ENCODE results near the gene RNF125.
"Not testable (repeated sequence)": the region's sequence is repeated elsewhere in the genome, so short reads cannot be mapped to it uniquely, and the experiment has no call there.

Gene RNF125

GRCh38 chr18:32018331-32019250, at the start of gene RNF125:
RNF125 (plus strand) TSS chr18:32018825; CDS start chr18:32018864, 39 bp downstream.
- FAIRE-seq (no peak), DNase-seq (ENCODE audit: insufficient read length, low spot score) (peak; percentile 33)

DNA sequence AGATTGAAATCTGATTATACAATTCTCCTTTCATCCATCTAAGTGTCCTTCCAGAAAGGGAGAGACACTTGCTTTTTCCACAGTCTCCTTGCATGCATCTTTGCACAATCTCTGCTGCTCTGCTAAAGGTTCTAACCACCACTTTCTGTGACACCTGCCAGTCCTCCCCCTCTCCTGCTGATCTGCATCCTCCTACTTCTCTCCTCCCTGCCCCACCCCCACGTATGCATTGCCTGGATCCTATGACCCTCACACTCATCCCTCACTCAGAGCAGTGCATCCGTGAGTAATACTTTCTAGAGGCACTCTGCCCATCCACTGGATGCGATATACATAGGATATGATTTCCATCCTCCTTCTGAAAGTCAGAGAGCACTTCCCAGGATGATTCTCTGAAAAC, 48.0 kb upstream of the RNF125 start:
- FAIRE-seq (no peak), DNase-seq (ENCODE audit: insufficient read length, low spot score) (no peak)

GRCh38 chr18:31973929-31974546, 44.6 kb upstream of the RNF125 start:
- FAIRE-seq (no peak), DNase-seq (ENCODE audit: insufficient read length, low spot score) (no peak)

DNA sequence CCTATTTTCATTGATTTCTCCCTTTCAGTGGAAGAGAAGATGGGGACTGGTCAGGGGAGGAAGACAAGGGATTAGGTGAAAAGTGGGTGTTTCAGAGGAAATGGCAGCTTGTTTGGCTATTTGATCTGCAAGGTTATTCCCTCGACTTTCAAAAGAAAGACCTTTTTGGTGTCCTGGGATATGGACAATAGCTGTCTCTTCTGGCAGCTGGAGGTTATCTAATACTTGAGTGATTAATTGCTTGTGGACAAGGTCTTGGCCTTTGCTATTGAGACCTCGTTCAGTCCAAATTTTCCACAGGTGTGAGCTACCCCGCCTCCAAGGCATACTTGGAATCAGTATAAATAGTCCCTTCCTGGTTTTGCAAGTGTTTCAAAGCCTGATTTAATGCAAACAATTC, 42.4 kb upstream of the RNF125 start:
- DNase-seq (ENCODE audit: insufficient read length, low spot score) = no peak
- no peak for FAIRE-seq

GRCh38 chr18:31977270-31977872, 41.3 kb upstream of the RNF125 start:
- DNase-seq (ENCODE audit: insufficient read length, low spot score) (no peak), FAIRE-seq (no peak)

DNA sequence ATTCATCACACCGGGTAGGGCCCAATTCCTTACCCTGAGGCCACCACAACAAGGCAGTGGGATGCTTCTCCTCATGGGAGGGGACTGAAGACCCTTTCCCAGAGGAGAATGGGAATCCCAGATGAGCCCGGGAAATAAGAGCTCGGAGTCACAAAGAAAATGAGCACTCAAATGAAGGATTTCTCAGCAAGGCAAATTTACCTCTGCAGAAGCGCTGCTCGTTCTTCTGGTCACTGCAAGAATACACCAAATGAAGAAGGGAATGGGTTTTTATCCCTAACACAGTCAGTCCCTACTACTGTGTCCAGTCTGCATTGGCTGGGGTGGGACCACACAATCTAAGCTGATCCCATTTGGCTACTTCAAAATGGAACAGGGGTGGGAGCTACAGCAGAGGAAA, 40.0 kb upstream of the RNF125 start:
- FAIRE-seq (no peak), DNase-seq (ENCODE audit: insufficient read length, low spot score) (no peak)

DNA sequence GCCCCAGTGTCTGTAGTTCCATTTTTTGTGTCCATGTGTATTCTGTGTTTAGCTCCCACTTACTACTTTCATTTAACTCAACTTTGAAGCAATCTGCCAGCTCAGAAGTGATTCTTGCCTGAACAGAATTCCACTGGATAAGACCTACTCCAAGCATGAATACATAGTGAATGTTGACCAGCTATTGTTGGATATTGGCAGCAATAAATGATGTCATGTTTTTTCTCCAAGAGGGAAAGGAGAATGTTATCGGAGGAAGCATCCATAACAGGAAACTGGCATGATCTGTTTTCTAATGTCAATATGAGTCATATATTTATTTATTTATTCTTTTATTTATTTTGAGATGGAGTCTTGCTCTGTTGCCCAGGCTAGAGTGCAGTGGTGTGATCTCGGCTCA, 38.9 kb upstream of the RNF125 start:
- no peak for FAIRE-seq

DNA sequence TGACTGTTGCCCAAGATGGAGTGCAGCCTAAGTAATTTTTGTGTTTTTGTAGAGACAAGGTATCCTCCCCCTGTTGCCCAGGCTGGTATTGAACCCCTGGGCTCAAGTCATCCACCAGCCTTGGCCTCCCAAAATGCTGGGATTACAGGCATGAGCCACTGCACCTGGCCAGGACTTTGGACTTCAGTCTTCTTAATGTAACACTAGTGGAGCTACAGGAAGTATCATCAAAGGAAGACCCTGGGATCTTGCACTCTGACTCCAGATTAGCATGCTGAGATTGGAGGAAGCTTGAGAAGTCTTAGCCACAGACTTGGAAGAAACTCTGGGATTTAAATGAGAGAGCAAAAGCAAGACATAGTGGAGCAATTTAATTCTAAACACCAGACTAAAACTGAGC, 37.8 kb upstream of the RNF125 start:
- DNase-seq (ENCODE audit: insufficient read length, low spot score) (no peak), FAIRE-seq (no peak)

More for the DNA sequence above, 38.9 kb upstream of the RNF125 start:
- DNase-seq (ENCODE audit: insufficient read length, low spot score) = no peak

- DNase-seq (ENCODE audit: insufficient read length, low spot score) (no peak), FAIRE-seq (no peak)
Measured at GRCh38 chr18:31983020-31983419, 35.6 kb upstream of the RNF125 start.

DNA sequence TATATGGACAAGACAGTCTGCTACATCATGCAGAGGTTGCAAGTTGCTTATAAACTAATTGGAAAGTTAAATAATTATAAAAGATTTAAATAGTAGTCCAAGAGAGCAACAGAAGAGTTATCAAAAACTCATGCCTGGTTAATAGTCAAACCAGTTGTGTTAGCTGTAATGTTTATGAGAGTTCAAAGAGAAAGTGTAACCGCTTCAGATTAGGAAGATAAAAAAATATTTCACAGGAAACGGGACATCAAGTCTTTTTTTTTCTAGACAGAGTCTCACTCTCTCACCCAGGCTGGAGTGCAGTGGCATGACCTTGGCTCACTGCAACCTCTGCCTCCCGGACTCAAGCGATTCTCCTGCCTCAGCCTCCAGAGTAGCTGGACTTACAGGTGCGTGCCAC, 34.6 kb upstream of the RNF125 start:
- FAIRE-seq (no peak), DNase-seq (ENCODE audit: insufficient read length, low spot score) (no peak)

GRCh38 chr18:31990823-31991222, 27.8 kb upstream of the RNF125 start:
- DNase-seq (ENCODE audit: insufficient read length, low spot score) (no peak), FAIRE-seq (no peak)

DNA sequence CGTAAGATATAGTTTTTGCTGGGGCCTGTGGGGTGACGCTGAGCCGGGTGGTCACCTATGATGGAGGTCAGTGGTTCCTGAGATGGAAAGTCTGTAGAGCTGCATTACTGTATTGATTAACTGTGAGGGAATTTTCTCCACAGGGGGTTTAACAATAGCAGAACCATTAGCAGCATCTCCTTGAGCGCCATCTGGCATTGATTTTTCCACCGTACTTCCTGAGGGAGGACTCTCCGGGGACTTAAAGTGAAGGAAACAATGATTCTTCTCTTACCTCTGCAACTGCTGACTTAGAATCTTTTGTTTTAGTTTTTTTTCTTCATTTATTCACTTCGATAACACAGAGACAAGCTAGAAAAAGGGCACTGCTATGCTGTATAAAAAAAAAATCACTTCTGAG, 22.6 kb upstream of the RNF125 start:
- DNase-seq (ENCODE audit: insufficient read length, low spot score) = no peak

GRCh38 chr18:31998880-31999412, 19.7 kb upstream of the RNF125 start:
- DNase-seq (ENCODE audit: insufficient read length, low spot score) (no peak), FAIRE-seq (no peak)

More for the DNA sequence above, 22.6 kb upstream of the RNF125 start:
- FAIRE-seq = no peak

DNA sequence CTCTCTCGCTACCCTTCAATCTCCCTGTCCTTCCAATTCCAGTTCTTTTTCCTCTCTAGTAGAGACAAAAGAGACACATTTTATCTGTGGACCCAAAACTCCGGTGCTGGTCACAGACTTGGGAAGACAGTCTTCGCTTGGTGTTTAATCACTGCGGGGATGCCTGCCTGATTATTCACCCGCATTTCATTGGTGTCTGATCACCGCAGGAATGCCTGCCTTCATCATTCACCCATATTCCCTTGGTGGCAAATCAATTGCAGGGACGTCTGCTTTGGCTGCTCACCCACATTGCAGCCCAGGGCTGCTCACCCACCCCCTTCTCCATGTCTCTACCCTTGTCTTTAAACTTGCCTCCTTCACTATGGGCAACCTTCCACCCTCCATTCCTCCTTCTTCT, 17.5 kb upstream of the RNF125 start:
- not testable (repeated sequence) for DNase-seq (ENCODE audit: insufficient read length, low spot score); FAIRE-seq

- not testable (repeated sequence) for FAIRE-seq; DNase-seq (ENCODE audit: insufficient read length, low spot score)
Measured at GRCh38 chr18:32003822-32004221, 14.8 kb upstream of the RNF125 start.

GRCh38 chr18:32010124-32010721, 8.4 kb upstream of the RNF125 start:
- DNase-seq (ENCODE audit: insufficient read length, low spot score) = no peak
- FAIRE-seq = no peak

DNA sequence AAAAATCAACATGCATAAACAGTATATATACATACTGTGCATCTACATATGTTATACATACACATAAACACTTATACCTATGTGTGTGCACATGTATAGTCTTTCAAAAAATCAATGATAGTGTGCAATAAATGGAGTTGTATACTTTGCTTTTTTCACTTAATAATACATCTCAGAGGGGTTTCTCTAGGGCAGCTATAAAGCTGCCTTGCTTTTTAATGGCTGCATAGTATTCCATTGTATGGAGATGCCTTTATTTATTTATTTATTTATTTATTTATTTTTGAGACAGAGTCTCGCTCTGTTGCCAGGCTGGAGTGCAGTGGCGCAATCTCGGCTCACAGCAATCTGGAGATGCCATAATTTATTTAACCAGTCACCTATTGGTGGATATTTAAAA, 7.4 kb upstream of the RNF125 start:
- FAIRE-seq = no peak

GRCh38 chr18:32019251-32019948, 775 bp downstream of the RNF125 start:
- FAIRE-seq (no peak), DNase-seq (ENCODE audit: insufficient read length, low spot score) (peak; percentile 2)

More for the DNA sequence above, 7.4 kb upstream of the RNF125 start:
- DNase-seq (ENCODE audit: insufficient read length, low spot score) = no peak

- not testable (repeated sequence) for FAIRE-seq
Measured at GRCh38 chr18:32019949-32020625, 1.5 kb downstream of the RNF125 start.

More at GRCh38 chr18:32019949-32020625, 1.5 kb downstream of the RNF125 start:
- DNase-seq (ENCODE audit: insufficient read length, low spot score) = not testable (repeated sequence)

All from HTR-8/SVneo (cell line).